GM19455 (cell line): ENCODE measurements around the gene OLIG3.

Source experiments
- ATAC-seq: cut with Tn5 transposase; IDR thresholded peaks from one replicate; pipeline ENCODE4 v1.9.1; 2021; ENCODE audit not compliant: unreplicated experiment

The OLIG3 gene

DNA sequence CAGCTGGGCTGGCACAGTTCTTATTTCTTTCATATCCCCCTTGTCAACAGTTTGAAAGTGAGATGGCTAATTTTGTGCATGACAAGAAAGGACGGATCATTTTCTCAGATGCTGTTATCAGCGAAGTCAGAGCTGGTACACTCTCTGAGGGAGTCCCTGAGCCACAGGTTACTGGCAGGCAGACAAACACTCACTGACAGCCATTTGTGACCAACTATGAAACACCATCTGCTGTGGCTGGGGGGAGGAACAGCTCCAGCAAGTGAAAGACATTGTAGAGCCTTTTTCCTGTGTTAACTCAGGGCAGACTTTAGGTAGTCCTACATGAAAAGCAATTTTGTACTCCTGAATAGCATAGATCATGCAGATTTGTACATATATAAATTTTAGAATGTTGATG is 22.2 kb downstream of the OLIG3 start:
- ATAC-seq, result no peak

- no peak for ATAC-seq
These were observed 22.7 kb downstream of the OLIG3 start for GRCh38 chr6:137471497-137471896.

DNA sequence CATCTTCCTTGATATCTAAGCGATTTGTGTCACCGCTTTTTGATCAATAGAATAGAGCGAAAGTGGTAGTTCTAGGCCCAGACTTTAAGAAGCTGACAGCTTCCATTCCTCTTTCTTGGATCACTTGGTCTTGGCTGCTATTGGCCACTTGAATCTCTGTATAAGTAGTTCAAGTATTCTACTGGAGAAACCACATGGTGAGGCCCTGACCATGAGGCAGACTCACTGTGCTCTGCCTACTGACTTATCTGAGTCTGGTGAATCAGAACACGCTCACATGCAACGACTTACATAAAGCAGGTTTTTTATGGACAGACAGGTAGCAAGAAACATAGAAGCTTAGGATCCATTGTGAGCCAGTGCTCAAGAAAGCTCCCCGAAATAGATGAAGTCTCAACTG is 27.0 kb downstream of the OLIG3 start:
- no peak for ATAC-seq

- no peak for ATAC-seq
These were observed 28.7 kb downstream of the OLIG3 start for GRCh38 chr6:137465378-137466009.

- no peak for ATAC-seq
These were observed 41.8 kb downstream of the OLIG3 start for GRCh38 chr6:137452333-137452894.

DNA sequence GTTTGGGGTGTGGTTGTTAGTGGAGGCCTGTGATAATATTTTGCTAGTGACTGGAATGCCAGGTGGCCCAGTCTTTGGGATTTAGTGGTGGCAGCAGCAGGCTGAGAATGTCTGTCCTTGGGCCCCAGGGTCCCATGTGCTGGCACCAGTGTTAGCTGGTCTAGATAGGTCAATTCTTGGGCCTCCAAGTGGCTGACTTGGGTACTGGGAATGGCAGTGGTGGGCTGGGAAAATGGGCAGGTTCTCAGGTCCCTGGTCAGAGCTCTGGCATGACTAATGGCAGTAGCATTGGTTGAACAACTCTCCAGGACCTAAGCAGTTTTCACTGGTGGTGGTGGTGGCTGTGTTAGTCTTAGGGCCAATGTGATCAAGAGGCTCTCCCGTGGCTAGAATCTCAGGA is 50.3 kb downstream of the OLIG3 start:
- ATAC-seq, result no peak
